PFSK-1 (cell line): ENCODE results near the gene SCGB1A1.

ENCODE experiments used
- FOXP2 ChIP-seq: optimal IDR thresholded peaks from 2 replicates; pipeline ENCODE3; 2011; ENCODE audit warnings: borderline replicate concordance, control low read depth, inconsistent platforms; ENCODE audit not compliant: insufficient read depth; ENCODE audit errors: extremely low read length, extremely low read depth
- POLR2AphosphoS5 ChIP-seq: IDR thresholded peaks from 2 replicates; pipeline ENCODE4 v1.6.1; 2012; ENCODE audit warnings: low read depth, mild to moderate bottlenecking, control low read depth, low read length, moderate library complexity
- SIN3A ChIP-seq: IDR thresholded peaks from 2 replicates; pipeline ENCODE4 v1.6.1; 2012; ENCODE audit warnings: mild to moderate bottlenecking, low read length, moderate library complexity, borderline replicate concordance; ENCODE audit not compliant: insufficient read depth
- TAF1 ChIP-seq: IDR thresholded peaks from 2 replicates; pipeline ENCODE4 v1.6.1; 2012; ENCODE audit warnings: low read length, control low read depth, borderline replicate concordance; ENCODE audit not compliant: insufficient read depth
- TF ChIP-seq, protein P1 (sequence below), 2 experiments: IDR thresholded peaks; 2 replicates each; pipeline versions ENCODE4 v1.6.1 to v1.8.0; 2011 to 2012; ENCODE audit warnings: low read depth in 2 of 2, low read length in 2 of 2, control low read depth in 1 of 2, inconsistent platforms in 1 of 2, mild to moderate bottlenecking in 1 of 2, moderate library complexity in 1 of 2; ENCODE audit not compliant: insufficient read depth in 1 of 2

DNA sequence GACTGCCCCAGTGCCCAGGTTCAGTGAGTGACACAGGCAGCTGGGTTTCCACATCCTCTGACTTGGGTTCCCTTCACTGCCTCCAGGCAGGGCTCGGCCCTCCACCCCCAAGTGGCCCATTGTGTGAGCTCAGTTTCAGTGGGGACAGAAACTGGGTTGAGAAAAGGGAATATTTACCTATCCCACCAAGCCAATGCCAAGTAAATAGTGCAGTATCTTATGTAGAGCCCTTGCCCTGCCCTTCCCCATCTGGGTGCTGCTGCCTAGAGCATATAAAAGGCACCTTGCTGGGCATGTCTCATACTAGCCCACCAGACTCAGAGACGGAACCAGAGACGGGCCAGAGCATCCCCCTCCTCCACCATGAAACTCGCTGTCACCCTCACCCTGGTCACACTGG, at the start of gene SCGB1A1:
- TF ChIP-seq POLR2AphosphoS5 (no peak), TAF1 (no peak), FOXP2 (no peak), SIN3A (no peak)
- TF ChIP-seq, protein P1, sequence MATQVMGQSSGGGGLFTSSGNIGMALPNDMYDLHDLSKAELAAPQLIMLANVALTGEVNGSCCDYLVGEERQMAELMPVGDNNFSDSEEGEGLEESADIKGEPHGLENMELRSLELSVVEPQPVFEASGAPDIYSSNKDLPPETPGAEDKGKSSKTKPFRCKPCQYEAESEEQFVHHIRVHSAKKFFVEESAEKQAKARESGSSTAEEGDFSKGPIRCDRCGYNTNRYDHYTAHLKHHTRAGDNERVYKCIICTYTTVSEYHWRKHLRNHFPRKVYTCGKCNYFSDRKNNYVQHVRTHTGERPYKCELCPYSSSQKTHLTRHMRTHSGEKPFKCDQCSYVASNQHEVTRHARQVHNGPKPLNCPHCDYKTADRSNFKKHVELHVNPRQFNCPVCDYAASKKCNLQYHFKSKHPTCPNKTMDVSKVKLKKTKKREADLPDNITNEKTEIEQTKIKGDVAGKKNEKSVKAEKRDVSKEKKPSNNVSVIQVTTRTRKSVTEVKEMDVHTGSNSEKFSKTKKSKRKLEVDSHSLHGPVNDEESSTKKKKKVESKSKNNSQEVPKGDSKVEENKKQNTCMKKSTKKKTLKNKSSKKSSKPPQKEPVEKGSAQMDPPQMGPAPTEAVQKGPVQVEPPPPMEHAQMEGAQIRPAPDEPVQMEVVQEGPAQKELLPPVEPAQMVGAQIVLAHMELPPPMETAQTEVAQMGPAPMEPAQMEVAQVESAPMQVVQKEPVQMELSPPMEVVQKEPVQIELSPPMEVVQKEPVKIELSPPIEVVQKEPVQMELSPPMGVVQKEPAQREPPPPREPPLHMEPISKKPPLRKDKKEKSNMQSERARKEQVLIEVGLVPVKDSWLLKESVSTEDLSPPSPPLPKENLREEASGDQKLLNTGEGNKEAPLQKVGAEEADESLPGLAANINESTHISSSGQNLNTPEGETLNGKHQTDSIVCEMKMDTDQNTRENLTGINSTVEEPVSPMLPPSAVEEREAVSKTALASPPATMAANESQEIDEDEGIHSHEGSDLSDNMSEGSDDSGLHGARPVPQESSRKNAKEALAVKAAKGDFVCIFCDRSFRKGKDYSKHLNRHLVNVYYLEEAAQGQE (IDR thresholded peaks at IDR 0.05; ENCODE audit: insufficient read depth in 1 of 2, low read depth in 2 of 2, low read length in 2 of 2), result no peak
